GM21423 (cell line): ENCODE measurements around the gene NSUN5.
"Not testable (repeated sequence)": the region's sequence is repeated elsewhere in the genome, so short reads cannot be mapped to it uniquely, and the experiment has no call there.

Experiments used
- ATAC-seq: cut with Tn5 transposase; IDR thresholded peaks from one replicate; pipeline ENCODE4 v1.9.1; 2021; ENCODE audit warnings: mild to moderate bottlenecking, moderate library complexity; ENCODE audit not compliant: unreplicated experiment

NSUN5 gene

DNA sequence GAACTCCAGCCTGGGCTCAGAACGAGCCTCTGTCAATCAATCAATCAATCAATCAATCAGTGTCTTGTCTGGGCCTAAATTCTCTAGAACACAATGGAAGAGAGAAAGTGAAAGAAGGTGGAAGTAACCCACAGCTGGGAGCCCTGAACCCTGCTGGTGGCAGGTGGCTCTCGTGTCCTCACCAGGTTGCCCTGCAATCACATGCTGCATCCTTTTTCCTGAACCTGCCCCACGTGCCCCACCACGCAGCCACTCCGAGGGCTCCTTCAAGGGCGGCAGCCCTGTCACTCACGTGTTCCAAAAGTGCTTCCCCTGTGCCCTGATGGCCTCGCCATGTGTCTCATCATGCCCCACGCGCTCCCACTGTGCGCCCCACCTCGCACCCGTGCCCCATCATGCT is 18.8 kb upstream of the NSUN5 start:
- not testable (repeated sequence) for ATAC-seq

DNA sequence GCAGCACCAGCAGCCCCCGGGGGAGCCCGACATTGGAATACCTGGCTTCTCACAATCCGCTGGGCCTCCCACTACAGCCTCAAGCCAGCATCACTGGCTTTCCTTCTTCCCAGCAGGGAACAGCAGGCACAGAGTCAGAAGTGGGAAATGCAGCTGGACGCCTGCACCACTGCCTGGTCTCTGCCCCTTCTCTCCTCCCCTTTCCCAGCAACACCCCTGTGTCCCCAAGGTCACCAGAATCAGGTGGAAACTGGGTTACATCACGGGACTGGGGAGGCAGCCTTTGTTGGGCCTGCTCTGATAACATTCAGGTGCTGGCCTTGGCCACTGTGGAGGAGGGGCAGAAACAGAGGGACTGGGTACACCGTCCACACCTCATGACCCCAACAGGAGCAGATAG is 16.8 kb upstream of the NSUN5 start:
- not testable (repeated sequence) for ATAC-seq

GRCh38 chr7:73324081-73324845 is 15.6 kb upstream of the NSUN5 start:
- peak; percentile 67 for ATAC-seq

GRCh38 chr7:73323434-73324080 is 14.9 kb upstream of the NSUN5 start:
- ATAC-seq, result not testable (repeated sequence)

- ATAC-seq, result not testable (repeated sequence)
These were observed 11.4 kb upstream of the NSUN5 start for GRCh38 chr7:73320009-73320408.

DNA sequence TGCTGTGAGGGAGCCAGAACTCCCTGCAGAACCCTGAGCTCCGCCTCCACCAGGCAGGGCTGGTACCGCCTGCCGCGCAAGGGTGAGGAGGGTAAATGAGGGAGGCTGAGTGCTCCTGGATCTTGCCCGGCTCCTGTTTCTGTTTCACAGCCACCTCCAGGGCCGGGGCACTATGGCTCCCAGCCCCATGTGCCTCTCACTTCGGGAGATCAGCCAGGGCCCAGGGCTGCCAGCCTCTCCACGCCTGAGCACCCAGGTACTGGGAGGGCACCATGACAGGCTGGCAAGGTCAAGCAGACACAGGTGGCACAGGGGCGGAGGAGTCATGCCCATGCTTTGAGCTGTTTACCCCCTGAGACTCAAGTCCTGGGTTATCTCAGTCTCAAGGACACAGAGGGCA is 10.9 kb upstream of the NSUN5 start:
- not testable (repeated sequence) for ATAC-seq

DNA sequence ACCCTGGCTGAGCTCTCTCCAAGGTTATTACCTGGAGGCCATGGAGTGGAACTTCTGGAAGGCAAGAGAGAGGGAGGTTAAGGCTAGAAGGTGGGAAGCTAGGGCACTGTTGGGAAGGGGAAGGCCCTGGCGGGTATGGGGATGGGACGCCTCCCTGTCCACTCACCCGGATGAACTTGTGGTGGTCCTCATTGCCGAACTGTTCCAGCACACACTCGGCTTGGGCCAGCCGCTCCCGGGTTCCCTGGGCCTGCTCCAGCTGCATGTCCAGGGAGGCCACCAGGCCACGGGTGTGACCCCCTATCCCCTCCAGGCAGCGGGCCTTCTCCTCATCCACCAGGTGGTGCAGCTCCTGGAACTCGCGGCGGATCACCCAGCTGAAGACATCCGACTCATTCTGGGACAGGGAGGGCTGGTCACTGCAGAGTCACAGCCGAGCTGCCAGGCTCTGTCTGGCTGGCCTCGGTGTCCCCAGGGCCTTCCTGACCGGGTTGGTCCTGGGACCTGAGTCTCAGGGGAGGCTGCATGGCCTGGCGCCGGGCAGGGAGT is 10.1 kb upstream of the NSUN5 start:
- not testable (repeated sequence) for ATAC-seq

DNA sequence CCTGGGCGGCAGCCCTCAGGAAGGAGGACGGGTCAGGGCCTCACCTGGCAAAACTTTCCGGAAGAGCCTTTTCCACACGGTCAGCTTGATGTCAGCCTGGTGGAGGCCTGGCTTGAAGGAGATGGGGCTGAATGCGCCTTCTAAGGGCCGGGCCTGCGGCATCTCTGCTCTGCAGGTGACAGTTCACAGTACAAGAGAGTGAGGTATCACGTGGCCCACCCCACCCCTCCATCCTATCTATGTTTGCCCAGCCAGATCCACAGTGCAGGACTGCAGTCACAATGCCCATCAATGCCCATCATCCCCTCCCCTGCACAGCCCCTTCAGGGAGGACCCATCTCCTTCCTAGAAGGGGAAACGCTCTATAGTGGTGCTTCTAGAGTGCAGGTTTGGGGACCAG is 7.9 kb upstream of the NSUN5 start:
- ATAC-seq, result no peak

- ATAC-seq, result no peak
These were observed 5.6 kb upstream of the NSUN5 start for GRCh38 chr7:73314271-73314670.

DNA sequence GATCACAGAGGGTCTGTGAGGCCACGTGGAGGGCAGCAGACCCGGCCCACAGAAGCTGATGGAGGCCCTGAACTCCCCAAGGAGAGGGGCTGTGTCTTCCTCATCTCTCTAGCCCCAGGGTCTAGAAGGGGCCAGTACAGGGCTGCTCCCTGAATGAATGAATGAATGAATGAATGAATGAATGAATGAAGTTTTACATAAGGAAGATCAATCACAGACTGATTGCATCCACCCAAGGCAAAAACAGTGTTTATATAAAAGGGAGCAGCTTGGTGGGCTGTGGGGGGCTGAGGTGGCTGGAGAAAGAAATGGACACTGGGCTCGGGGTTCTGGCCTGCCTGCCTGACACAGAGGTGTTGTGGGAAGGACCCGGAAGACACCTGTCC is 4.9 kb upstream of the NSUN5 start:
- ATAC-seq, result no peak

- no peak for ATAC-seq
These were observed 4.3 kb upstream of the NSUN5 start for GRCh38 chr7:73312831-73313520.

DNA sequence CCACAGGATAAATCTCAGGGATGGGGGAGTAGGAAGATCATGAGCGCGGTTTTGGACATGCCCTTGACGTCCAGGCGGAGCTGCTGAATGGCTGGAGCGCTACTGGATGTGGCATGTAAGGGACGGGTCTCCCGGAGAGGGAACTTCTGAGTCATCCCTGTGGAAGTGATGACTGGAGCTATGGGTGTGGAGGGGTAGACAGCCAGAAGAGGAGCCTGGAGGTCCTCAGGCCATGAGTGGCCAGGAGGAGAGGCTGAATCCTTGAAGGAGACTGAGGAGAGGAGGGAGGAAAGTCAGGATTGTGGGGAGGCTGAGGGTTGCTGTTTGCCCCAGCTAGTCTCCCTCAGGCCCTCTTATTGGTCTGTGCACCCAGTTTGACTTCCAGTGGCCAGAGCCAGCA is 2.8 kb upstream of the NSUN5 start:
- ATAC-seq, result not testable (repeated sequence)

GRCh38 chr7:73308074-73308664 is 457 bp downstream of the NSUN5 start:
- peak; percentile 39 for ATAC-seq

GRCh38 chr7:73307436-73307835 is 1.2 kb downstream of the NSUN5 start:
- ATAC-seq, result no peak

DNA sequence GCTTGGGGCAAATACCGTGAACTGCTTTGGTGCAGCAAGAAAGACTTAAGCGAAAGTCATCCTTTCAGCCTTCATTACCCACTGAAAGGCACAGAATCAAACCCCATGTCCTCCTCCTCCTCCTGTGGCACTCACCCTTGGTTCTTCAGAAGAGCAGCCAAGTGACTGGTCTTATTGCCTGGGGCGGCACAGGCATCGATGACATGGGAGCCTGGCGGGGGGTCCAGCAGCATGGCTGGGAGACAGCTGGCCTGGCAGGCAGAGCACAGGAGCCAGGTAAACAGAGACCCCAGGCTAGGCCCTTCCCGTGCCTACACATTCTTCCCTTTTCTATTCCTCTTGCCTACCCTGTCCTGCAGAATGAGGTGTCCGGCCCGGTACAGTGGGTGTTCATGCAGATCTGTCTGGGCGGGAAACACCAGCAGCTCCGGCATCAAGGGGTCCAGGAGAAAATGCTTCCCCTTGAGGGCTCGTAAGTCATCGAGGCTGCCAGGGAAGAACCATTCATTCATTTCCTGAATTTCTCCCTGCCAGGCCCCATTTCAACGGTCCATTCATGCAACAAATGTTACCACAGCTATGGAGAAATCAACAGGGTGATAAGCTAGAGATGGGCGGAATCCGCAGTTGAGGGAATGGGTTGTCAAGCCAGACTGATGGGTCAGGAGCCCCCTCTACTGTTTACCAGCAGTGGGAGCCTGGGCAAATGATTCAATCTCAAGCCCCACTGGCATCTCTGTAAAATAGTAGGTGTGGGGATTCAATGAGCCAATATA is 3.8 kb downstream of the NSUN5 start:
- ATAC-seq, result not testable (repeated sequence)

- ATAC-seq, result no peak
These were observed 4.6 kb downstream of the NSUN5 start for GRCh38 chr7:73304071-73304470.

DNA sequence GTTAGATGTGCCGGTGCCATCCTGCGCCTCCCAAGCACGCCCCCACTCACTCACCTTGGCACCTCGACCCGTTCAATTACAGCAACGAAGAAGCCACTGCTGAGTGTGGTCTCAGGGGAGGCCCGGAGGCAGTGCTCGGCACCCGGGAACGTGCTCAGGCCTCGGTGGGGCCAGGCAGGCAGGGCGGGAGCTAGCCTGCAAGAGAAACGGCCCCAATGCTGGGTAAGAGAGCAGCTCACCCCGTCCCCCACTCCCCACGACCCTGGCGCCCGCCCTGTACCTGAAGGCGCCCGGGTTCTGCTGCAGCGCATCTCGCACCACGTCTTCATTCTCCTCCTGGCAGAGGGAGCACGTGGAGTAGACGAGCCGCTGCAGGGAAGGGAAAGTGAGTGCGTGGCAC is 5.1 kb downstream of the NSUN5 start:
- ATAC-seq, result no peak

GRCh38 chr7:73302846-73303245 is 5.8 kb downstream of the NSUN5 start:
- ATAC-seq, result not testable (repeated sequence)

- ATAC-seq, result not testable (repeated sequence)
These were observed 7.5 kb downstream of the NSUN5 start for GRCh38 chr7:73301108-73301507.

- not testable (repeated sequence) for ATAC-seq
These were observed 8.8 kb downstream of the NSUN5 start for GRCh38 chr7:73299812-73300211.
